ENCODE data around the gene GTSF1L. TPM values are rescaled to one million over a fixed set of nuclear protein-coding genes. Genes with fewer than 3 reads are reported as not detected.

The GTSF1L gene
- total and polyA plus RNA-seq, 2 of the 4 experiments (the other 2 are of a cell fraction) = not detected

- TF ChIP-seq USF2 (IDR thresholded peaks at IDR 0.05; ENCODE audit: low read depth, low read length) (no peak), MAFK (IDR thresholded peaks at IDR 0.05; ENCODE audit: low read depth, low read length) (no peak), POLR2A (IDR thresholded peaks at IDR 0.05; ENCODE audit: low read depth, low read length) (no peak), MXI1 (IDR thresholded peaks at IDR 0.05; ENCODE audit: borderline replicate concordance, low read depth, low read length) (no peak), FOS (IDR thresholded peaks at IDR 0.05; ENCODE audit: low read depth, low read length) (no peak), NFE2L2 (IDR thresholded peaks at IDR 0.05; ENCODE audit: low read depth, low read length) (no peak), SMC3 (IDR thresholded peaks at IDR 0.05; ENCODE audit: low read depth, low read length) (no peak)
- TF ChIP-seq, protein P1, sequence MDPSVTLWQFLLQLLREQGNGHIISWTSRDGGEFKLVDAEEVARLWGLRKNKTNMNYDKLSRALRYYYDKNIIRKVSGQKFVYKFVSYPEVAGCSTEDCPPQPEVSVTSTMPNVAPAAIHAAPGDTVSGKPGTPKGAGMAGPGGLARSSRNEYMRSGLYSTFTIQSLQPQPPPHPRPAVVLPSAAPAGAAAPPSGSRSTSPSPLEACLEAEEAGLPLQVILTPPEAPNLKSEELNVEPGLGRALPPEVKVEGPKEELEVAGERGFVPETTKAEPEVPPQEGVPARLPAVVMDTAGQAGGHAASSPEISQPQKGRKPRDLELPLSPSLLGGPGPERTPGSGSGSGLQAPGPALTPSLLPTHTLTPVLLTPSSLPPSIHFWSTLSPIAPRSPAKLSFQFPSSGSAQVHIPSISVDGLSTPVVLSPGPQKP (IDR thresholded peaks at IDR 0.05; ENCODE audit: borderline replicate concordance, low read depth, low read length) = no peak
- Histone ChIP-seq H4K91ac (ENCODE audit: insufficient read depth, low read depth, low read length) (no peak overlapping the region), H3K9me3 (ENCODE audit: control insufficient read depth, insufficient read depth, low read length) (no peaks in the 10 kb centered on the region), H2AK9ac (replicated peaks; ENCODE audit: low read depth, low read length, poor library complexity) (no peak overlapping the region), H3K4me1 (ENCODE audit: control insufficient read depth, insufficient read depth, low read length) (no peaks in the 10 kb centered on the region), H3K27ac (ENCODE audit: insufficient read depth, low read length) (no peak overlapping the region), H2BK15ac (ENCODE audit: low read depth, low read length) (no peak overlapping the region), H3K79me1 (ENCODE audit: low read depth in 1 of 2, low read length in 2 of 2) (peaks cover 0 to 10% of the 10 kb centered on the region in 2 experiments; a peak in 2 of 4 replicates), H3K18ac (ENCODE audit: low read depth, low read length) (no peak overlapping the region), H3K4ac (ENCODE audit: low read depth, low read length) (no peak overlapping the region), H4K8ac (ENCODE audit: low read depth in 2 of 2, low read length in 2 of 2) (no peak overlapping the region), H3K9ac (ENCODE audit: low read depth, low read length) (no peak overlapping the region), H3K27me3 (ENCODE audit: control insufficient read depth, insufficient read depth, low read length) (no peaks in the 10 kb centered on the region), H3K4me2 (ENCODE audit: low read depth, low read length) (no peak overlapping the region), H2BK120ac (ENCODE audit: low read depth, low read length) (no peak overlapping the region), H4K5ac (ENCODE audit: low read depth, low read length) (no peak overlapping the region), H2AFZ (replicated peaks; ENCODE audit: low read length, poor library complexity) (no peak overlapping the region), H3K36me3 (ENCODE audit: control insufficient read depth, insufficient read depth, low read length) (no peaks in the 10 kb centered on the region; the same call in 1 of the 2 replicates), H4K20me1 (ENCODE audit: insufficient read depth, low read length) (no peaks in the 10 kb centered on the region), H3K9me1 (ENCODE audit: insufficient read depth, low read length) (peaks cover 7% of the 10 kb centered on the region; the same call in 1 of the 2 replicates), H3K4me3 (ENCODE audit: insufficient read depth, low read depth, low read length) (no peak overlapping the region), H3K56ac (ENCODE audit: extremely low read depth, insufficient read depth, low read length) (no peak overlapping the region), H2BK5ac (ENCODE audit: low read depth, low read length, poor library complexity, severe bottlenecking) (no peak overlapping the region), H2BK20ac (ENCODE audit: low read depth, low read length) (no peak overlapping the region), H2AK5ac (ENCODE audit: low read depth, low read length) (no peak overlapping the region), H3K14ac (replicated peaks; ENCODE audit: low read depth, low read length) (no peak overlapping the region), H3K23ac (ENCODE audit: low read depth, low read length) (no peak overlapping the region)
- POLR2A ChIA-PET (ENCODE audit: unreplicated experiment) = no interaction called here
- 100% methylated on average over 1 of the region's 2 CpGs; no CpG with 5 or more reads in 1 of the 2 experiments for WGBS, 2 experiments (ENCODE audit: extremely low coverage in 2 of 2, insufficient read length in 1 of 2)
- DNase-seq (no peak), ATAC-seq (ENCODE audit: low read depth) (no peak)
- intact Hi-C loops (cut with micrococcal nuclease) = no loop called here
- in situ Hi-C loops (cut with MboI; ENCODE audit: low sequenced_read_pairs) = no loop called here
- BruUV-seq (replicated peaks) = no TSS peak
- dilution Hi-C loops (cut with HindIII; ENCODE audit: low sequenced_read_pairs, unreplicated experiment) = no loop called here
- CTCF ChIA-PET = interaction anchor here (1.6 kb wide), 1 partner anchor 10 kb away, joined by 4 read pairs; no protein-coding TSS in a partner anchor
Measured at GRCh38 chr20:43681991-43682410, 44.8 kb downstream of the GTSF1L start.

Measured in IMR-90 (cell line).